HG03025 (cell line): ENCODE data around the gene SCIN.
"Not testable (repeated sequence)": the region's sequence is repeated elsewhere in the genome, so short reads cannot be mapped to it uniquely, and the experiment has no call there.

ENCODE experiments used
- ATAC-seq: cut with Tn5 transposase; IDR thresholded peaks from one replicate; pipeline ENCODE4 v1.9.1; 2021; ENCODE audit warnings: mild to moderate bottlenecking, moderate library complexity; ENCODE audit not compliant: unreplicated experiment, low FRiP score

Gene SCIN

DNA sequence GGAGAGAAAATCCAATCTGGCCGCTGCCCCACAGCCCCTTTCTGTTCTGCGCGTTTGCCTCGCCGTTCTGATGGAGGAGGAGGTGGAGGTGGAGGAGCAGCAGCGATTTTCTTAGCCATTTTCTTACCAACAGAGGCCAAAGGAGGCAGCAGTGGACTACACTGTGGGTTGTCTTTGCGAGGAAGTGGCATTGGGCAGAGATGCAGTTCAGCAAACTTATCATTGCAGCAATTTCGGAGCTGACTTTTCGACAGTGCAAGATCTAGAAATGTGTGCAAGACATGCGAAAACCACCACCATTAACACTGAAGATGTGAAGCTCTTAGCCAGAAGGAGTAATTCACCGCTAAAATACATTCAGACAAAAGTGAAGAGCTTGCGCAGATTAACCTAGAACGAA, 115.0 kb downstream of the SCIN start:
- ATAC-seq, result no peak

DNA sequence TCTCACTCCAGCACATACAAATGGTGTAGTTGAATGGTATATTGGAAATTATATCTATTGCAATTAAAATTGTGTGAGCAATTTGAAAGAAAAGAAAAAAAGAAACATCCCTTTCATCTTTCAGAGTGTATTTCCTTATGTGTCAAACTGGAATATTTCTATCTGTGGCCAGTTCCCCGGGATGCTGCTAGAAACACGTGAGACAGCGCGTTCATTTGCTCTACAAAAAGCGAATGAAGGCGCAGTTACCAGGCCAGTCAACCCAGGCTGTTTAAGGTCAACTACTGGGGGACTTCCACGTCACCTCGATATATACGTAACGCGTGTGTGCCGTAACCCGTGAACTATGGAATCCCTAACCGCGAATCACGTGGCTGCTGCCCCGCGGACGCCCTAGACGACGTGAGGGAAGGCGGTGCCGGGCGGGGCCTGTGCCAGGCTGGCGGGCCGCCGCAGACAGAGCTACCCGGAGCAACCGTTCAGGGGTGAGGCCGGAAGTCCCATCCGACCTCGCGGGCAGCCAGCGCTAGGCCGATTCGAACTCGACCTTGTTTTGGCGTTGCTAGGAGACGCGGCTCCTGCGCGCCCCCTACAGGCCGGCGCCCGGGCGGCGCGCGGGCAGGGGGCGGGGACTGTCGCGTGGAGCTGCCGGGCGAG, 115.8 kb downstream of the SCIN start:
- ATAC-seq, result peak; percentile 79

DNA sequence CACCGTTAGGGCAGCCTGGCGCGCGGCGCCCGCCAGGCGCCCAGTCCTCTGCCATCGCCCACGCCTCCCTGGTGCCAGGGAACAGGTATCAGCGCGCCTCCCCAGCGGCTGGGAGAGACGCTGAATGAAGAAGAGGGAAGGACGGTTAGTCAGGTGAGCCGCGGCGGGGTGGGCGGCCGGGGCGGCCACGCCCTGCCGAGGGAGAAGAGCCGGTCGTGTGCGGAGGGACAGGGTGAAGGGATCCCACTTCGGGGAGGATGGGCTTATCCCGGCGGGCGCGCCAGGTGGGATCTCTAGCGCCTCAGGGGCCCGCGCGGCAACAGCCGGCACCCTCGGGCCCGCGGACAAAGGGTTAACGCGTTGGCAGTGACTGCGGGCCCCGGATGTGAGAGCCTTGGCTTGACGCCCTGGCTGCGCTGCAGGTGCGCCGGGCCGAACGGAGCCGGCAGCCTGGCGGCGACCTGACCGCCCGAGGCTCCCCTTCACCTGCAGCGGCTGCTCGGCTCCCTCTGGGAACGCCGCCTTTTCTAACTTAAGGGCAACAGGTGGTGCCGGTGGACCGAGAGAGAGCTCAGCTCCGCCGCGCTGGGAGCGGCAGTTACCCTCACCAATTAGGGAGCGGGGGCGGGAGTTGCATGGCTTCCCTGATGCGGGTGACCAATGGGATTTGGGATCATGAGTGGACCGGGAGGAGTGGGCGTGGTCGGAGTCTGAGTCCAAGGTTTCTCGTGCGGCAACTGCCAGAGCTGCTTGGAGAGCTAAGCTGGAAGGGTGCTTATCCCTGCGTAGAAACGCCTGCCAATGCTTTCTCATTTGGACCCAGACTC, 116.6 kb downstream of the SCIN start, which contains the start of gene ARL4A:
ARL4A (plus strand) TSS at position 743 of the 827 bp plus-strand sequence. CDS start 622 bp downstream, outside the sequence.
- ATAC-seq, result peak; percentile 90

DNA sequence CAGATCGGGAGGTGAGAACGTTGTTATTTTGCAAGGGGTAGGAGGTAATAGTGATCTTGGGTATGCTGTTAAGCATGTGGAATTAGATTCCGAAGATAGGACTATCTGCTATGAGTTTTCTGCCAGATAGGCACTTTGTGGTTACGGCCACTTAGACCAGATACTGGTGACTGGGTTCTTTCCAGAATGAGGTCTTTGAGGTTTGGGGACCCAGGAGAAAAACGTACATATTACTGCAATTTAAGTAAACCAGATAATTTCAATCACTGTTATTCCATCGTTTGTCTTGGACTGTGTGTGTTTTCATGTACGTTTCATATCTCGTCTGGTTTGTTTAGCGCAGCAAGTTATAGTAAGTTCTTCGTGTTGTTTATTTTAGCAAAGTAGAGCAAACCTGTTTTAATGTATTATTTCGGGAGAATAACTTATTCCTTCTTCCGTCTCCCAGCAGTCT, 117.2 kb downstream of the SCIN start:
- no peak for ATAC-seq

DNA sequence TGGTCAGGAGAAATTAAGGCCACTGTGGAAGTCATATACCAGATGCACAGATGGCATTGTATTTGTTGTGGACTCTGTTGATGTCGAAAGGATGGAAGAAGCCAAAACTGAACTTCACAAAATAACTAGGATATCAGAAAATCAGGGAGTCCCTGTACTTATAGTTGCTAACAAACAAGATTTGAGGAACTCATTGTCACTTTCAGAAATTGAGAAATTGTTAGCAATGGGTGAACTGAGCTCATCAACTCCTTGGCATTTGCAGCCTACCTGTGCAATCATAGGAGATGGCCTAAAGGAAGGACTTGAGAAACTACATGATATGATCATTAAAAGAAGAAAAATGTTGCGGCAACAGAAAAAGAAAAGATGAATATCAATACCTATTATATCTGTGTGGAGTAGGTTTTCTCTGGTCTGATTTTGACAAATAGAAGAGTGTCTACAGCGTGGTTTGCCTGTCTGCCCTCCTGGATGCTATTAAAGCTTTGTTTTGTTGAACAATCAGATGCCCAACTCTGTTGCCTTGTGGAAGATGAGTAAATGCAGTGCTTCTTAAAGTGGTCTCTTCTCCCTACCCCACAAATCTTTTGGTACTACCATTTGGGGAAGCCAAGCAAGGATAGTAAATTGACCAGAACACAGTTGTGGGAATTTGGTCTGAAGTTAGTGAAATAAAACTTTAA, 118.1 kb downstream of the SCIN start:
- not testable (repeated sequence) for ATAC-seq

DNA sequence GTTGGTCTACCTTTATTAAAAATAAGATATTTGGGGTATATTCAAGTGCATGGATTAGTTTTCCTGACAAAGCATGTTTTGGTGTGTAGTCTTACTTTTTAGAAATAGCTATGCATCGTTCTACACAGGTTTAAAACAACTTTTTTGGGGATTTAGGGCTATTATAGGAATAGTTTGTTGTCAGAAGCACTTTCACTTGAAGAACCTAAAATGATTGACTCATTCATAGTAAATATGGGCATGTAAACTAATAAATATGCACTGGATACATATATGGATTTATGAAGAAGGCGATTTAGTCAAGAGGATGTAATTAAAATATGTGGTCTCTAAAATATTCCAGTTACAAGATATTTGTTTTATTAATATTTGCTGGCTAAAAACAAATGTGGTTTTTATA, 118.9 kb downstream of the SCIN start:
- ATAC-seq, result no peak

DNA sequence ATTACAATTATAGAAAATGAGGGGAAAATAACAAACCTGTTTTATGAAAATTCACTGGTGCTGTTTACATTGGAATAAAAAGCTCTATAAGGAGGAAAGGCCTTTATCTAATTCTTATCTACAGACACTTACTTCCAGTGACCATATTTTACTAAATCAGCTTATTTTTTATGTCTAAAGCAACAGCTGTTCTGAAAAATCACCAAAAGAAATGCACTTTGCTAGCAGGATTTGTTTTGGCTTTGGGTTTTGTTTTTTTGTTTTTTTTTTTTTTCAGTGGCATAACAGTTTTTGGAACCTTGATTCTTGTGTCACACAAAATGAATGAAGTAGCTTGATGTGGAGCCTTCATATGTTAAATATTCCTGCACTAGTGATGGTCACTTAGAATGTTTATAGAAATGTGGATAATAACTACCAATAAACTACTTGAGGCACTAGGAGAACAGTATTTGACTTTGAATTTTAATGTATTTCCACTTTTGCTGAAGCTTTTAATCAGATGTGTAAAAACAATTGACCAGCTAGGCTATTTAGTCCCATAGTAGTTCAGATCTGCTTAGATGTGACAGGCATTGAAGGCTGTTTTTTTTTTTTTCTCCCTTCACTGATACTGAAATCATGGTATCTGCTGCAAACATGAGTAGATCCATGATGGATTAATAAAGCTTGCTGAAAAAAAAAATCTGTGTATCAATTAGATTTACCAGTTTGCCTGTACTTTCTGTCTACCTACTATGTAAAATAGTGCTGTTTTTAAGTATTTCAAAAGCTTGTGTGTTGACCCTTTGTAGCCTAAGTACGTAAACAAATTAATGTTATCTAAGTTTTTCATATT, 119.7 kb downstream of the SCIN start:
- ATAC-seq, result no peak

DNA sequence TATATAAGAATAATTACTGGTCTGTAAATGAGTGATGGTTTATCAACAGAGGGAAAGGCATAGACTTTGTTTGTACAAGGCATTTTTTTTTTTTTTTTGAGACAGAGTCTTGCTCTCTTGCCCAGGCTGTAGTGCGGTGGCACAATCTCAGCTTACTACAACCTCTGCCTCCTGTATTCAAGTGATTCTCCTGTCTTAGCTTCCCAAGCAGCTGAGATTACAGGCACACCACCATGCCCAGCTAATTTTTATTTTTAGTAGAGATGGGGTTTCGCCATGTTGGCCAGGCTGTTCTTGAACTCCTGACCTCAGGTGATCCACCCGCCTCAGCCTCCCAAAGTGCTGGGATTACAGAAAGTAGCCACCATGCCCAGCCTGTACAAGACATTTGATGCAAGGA, 120.9 kb downstream of the SCIN start:
- ATAC-seq, result not testable (repeated sequence)

DNA sequence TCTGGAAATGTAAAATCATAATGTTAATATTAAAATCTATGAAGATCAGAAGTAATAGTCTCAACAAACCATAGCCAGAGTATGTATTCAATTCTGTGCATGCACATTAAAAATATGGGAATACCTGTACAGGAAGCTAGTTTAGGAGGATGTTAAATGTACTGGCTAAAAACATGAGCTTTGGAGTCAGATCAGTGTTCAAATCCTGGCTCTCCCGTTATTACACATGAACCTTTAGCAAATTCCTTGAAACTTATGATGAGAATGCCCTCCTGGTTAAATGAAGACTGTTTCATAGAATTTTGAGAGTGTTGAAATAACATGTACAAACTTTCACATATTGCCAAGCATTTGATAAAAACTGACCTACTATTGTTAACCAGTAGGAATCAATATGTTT, 121.5 kb downstream of the SCIN start:
- ATAC-seq, result no peak

DNA sequence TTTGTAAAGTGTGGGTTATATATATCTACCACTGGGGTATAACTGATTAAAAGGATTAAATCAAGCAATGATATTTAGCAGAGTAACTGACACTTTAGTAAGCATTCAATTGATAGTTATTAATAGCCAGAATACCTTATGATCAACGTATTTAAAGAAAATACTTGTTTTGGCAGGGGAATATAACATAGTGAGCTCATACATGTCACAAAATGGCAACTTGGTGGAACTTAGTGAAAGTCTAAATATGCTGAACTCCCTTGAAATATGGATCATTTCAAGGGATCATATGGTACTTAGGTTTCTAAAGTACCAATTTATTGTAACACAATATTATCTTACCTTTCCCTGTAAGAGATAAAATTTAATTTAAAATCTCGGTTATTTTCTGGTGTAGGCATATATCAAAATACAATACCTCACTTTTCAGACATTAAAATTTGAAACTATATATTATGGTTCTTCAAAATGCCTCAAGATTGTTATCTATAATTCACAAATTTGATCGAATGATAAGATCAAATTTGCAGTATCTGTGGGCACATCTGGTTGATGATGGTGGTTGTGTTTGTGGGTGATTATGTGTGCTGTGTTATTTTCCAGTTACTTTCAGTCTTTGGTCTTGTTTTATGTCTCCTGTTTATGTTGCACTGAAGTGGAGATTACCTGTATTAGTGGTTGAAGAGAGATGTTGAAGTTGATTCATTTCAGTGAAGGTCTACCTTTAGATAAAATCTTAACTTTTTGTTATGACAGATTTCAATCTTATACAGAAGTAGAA, 122.1 kb downstream of the SCIN start:
- ATAC-seq, result no peak

DNA sequence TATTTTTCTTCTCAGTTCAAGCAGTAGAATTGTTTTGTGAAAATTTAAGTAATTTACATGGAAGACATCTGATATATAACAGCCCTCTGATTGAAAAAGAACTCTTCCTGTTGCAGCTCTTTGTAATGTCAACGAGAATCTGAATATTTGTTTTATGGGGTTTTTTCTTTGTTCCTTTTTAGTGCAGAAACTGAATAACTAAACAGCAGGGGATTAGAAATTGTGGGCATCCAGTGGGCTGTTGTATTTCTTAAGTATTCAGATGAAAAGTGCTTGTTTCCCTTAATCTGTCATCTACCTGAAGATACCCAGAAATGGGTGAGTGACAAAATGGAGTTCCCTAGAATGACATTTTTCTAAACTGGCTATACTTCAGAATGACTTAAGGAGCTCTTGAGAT, 124.3 kb downstream of the SCIN start:
- ATAC-seq, result no peak

DNA sequence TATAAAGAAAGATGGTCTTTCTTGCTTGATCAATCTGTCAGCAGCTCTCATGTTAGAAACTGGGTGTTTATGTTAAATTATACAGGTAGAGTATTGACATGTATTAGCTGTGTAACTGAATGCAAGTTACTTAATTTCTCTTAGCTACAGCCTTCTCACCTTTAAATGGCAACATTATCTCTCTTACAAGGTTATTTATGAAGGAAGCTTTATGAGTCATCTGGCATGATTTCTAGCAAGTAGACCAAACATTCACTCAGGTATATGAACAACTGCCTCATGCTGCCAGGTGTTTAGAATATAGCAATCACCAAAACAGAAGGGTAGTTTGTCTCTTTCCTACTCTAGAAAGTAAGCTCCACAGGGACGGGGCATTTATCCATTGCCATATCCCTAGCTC, 125.4 kb downstream of the SCIN start:
- ATAC-seq, result no peak

DNA sequence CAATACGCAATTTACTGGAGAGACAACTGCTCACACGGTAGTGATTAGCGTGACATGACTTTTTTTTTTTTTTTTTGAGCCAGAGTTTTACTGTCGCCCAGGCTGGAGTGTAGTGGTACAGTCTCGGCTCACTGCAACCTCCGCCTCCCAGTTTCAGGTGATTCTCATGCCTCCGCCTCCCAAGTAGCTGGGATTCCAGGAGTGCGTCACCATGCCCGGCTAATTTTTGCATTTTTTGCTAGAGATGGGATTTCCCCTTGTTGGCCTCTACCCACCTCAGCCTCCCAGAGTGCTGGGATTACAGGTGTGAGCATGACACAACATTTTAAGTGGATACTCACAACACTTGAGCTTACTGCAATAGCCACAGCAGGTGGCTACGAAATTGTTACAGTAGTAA, 128.8 kb downstream of the SCIN start:
- no peak for ATAC-seq

DNA sequence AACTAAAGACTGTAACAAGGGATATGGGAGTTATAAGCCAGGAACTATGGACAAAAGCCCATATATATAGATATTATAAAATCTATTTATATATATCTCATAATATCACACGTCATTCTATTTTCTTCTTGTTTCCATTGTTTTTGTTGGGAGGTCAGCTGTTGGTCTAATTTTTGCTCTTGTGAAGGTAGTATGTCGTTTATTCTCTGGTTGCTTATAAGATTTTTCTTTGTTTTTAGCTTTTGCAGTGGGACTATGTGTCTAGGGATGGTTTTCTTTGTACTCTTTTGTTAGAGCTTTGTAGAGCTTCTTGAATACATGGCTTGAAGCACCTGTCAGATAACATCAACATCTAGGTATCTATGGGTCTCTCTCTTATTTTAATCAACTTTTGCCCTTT, 130.9 kb downstream of the SCIN start:
- ATAC-seq, result no peak

DNA sequence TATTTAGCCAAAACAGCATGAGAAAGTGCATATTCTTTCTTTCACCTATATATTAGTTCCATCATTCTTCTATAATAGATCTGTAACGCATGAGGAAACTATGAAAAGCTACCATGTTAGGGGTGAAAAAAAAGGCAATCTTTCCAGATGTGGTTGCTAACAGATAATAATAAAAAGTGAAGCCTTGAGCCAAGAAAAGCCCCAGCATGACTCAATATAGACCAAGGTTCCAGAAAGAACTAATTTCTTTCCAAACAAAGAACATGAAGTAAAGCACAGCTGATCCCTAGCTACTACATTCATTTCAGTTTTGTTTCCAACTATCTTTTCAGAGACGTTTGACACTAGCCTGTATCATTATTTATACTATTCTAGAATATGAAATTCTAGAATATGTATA, 133.4 kb downstream of the SCIN start:
- ATAC-seq, result no peak

DNA sequence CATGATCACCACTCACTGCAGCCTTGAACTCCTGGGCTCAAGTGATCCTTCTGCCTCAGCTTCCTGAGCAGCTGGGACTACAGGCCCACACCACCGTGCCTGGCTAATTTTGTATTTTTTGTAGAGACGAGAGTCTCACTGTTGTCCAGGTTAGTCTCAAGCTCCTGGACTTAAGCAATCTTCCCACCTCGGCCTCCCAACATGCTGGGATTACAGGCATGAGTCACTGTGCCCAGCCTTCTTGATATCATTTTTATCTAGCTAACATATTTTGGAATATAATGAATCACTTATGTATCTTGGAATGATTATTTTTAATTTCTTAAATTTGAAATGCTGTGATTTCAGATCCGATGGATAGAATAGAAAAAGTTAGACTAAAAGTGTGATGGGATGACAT, 135.4 kb downstream of the SCIN start:
- ATAC-seq, result no peak

DNA sequence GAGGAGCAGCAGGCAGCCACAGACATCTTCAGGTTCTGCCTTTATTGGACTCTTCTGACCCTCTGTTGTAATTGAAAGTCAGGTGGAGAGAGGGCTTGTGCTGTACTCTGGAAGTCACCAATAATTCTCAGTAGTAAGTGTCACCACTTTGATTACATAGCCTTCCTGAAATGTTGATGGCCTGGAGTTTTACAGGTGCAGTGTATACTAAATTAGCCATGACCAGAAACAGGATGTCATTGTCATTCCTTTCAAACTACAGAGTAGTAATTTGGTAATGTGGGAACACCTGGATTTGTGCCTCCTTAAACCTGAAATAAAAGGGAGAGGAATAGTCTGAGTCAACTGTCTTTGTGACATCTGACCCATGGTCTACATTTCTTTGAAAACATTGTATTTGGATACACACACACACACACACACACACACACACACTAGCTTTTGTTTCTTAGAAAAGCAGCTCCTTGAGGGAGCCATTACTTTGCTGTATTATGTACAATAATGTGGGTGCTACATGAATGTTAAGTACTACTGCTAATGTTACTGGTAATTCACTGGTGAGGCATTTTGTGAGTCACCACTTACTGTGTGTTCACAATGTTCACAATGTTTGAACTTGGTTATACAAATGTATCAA, 136.5 kb downstream of the SCIN start:
- ATAC-seq, result no peak

DNA sequence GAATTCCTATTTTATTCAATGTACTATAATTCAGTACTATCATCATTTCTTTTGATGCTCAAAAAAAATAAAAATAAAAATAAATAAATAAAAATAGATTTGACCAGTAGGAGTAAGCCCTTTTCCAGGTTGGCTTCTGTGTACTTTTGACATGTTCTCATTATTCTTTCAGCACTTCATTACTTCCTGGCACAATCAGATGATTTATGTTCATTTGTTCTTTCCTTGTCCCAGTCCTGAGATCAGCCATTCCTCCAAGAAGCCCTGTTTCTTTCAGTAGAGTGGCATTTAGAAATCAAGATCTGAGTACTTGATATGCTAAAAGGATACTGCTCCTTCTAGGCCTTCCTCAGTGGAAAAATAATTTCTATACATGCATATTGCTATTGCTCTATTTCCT, 137.8 kb downstream of the SCIN start:
- ATAC-seq, result no peak
